Upper lobe of left lung (tissue), 4 donors: ENCODE data around the gene TBC1D23.

Experiments used
- CTCF ChIP-seq, 6 experiments: fragments of 450-650 bp in 4 of 6; fragments of 200-600 bp in 2 of 6; sonication (generic) in 2 of 6; IDR thresholded peaks; one replicate each; pipeline ENCODE4 v1.5.1; 2016 to 2019; ENCODE audit warnings: antibody characterized with exemption in 6 of 6
- EP300 ChIP-seq, 4 donors: sonication (generic); formaldehyde crosslinking; IDR thresholded peaks; one replicate each; pipeline ENCODE4 v1.5.1; 2017; ENCODE audit warnings: antibody characterized with exemption in 4 of 4, control low read depth in 2 of 4
- POLR2A ChIP-seq, 4 donors: fragments of 450-650 bp; IDR thresholded peaks; one replicate each; pipeline ENCODE4 v1.5.1; 2016 to 2017; ENCODE audit warnings: antibody characterized with exemption in 4 of 4, mild to moderate bottlenecking in 2 of 4

- TF ChIP-seq EP300 (IDR thresholded peaks at IDR 0.05), result no peak
- TF ChIP-seq CTCF (IDR thresholded peaks at IDR 0.05), result no peak
- no peak for TF ChIP-seq POLR2A (IDR thresholded peaks at IDR 0.05)
Measured at GRCh38 chr3:100325827-100326226, 65.0 kb downstream of the TBC1D23 start.
